H54 (cell line): Measurements from ENCODE around the gene TFF2.

Experiments used
- DNase-seq: peaks from one replicate; pipeline ENCODE4 v3.0.0; 2011; ENCODE audit warnings: low spot score, mixed read lengths; ENCODE audit not compliant: insufficient read length
- FAIRE-seq: peaks from 3 replicates; lab custom pipeline; 2011; peaks lifted over from hg19 to GRCh38; lab: Jason Lieb, UNC
- POLR2A ChIP-seq: IDR thresholded peaks from 2 replicates; pipeline ENCODE4 v1.6.1; 2011; ENCODE audit warnings: low read depth, mild to moderate bottlenecking, low read length

Gene TFF2

GRCh38 chr21:42300956-42301355, 49.8 kb downstream of the TFF2 start:
- TF ChIP-seq POLR2A = no peak
- DNase-seq = no peak
- no peak for FAIRE-seq

- no peak for DNase-seq
- FAIRE-seq = no peak
- no peak for TF ChIP-seq POLR2A
These were observed 50.7 kb downstream of the TFF2 start for GRCh38 chr21:42300045-42300583.

- FAIRE-seq (no peak), DNase-seq (peak; percentile 22)
- no peak for TF ChIP-seq POLR2A
These were observed 51.3 kb downstream of the TFF2 start for GRCh38 chr21:42299324-42300044.

GRCh38 chr21:42298657-42299056, 52.1 kb downstream of the TFF2 start:
- FAIRE-seq = no peak
- no peak for TF ChIP-seq POLR2A
- no peak for DNase-seq

GRCh38 chr21:42298237-42298636, 52.6 kb downstream of the TFF2 start:
- FAIRE-seq = no peak
- no peak for TF ChIP-seq POLR2A
- DNase-seq = no peak

GRCh38 chr21:42297377-42297776, 53.4 kb downstream of the TFF2 start:
- no peak for TF ChIP-seq POLR2A
- DNase-seq (no peak), FAIRE-seq (no peak)

- no peak for DNase-seq
- no peak for TF ChIP-seq POLR2A
- no peak for FAIRE-seq
These were observed 54.3 kb downstream of the TFF2 start for GRCh38 chr21:42296501-42296900.
